Renal cortex interstitium (tissue), 3 donors: ENCODE data around the gene RNF34. TPM values are rescaled to one million over a fixed set of nuclear protein-coding genes. Genes with fewer than 3 reads are reported as not detected.

Experiments used
- polyA plus RNA-seq, 3 donors: library from polyadenylated mRNA; unstranded; fragments of 120-200 nt; gene quantifications; one replicate each; pipeline ENCODE4 v1.2.1, GENCODE V29; 2013; ENCODE audit not compliant: insufficient read length in 3 of 3

The RNF34 gene
- polyA plus RNA-seq, 3 donors, result 43.9 to 47.5 (median 43.9) TPM

Other genes with a start within 250 kb of the RNF34 start
- 10 to 100 TPM; 31.3 to 34.1 (median 31.5) TPM for gene P2RX4, start 190.0 kb upstream of the RNF34 start, polyA plus RNA-seq
- 10 to 100 TPM; 35.1 to 37.0 (median 35.2) TPM for gene CAMKK2, start 103.4 kb upstream of the RNF34 start, polyA plus RNA-seq
- 100 to 1,000 TPM; 137 to 198 (median 156) TPM for gene ANAPC5, start 47.7 kb upstream of the RNF34 start, polyA plus RNA-seq
- gene KDM2B, start 180.9 kb downstream of the RNF34 start, polyA plus RNA-seq, result 10 to 100 TPM; 71.6 to 80.4 (median 80.0) TPM
- 10 to 100 TPM; 10.2 to 15.1 (median 13.1) TPM for gene ORAI1, start 226.4 kb downstream of the RNF34 start, polyA plus RNA-seq